Measurements from ENCODE around the gene FUT4. TPM values are rescaled to one million over a fixed set of nuclear protein-coding genes. Genes with fewer than 3 reads are reported as not detected.
"Not testable (repeated sequence)": the region's sequence is repeated elsewhere in the genome, so short reads cannot be mapped to it uniquely, and the experiment has no call there.

Gene FUT4
- total RNA-seq, 1 donor from 2014 or later: 1.4 TPM

DNA sequence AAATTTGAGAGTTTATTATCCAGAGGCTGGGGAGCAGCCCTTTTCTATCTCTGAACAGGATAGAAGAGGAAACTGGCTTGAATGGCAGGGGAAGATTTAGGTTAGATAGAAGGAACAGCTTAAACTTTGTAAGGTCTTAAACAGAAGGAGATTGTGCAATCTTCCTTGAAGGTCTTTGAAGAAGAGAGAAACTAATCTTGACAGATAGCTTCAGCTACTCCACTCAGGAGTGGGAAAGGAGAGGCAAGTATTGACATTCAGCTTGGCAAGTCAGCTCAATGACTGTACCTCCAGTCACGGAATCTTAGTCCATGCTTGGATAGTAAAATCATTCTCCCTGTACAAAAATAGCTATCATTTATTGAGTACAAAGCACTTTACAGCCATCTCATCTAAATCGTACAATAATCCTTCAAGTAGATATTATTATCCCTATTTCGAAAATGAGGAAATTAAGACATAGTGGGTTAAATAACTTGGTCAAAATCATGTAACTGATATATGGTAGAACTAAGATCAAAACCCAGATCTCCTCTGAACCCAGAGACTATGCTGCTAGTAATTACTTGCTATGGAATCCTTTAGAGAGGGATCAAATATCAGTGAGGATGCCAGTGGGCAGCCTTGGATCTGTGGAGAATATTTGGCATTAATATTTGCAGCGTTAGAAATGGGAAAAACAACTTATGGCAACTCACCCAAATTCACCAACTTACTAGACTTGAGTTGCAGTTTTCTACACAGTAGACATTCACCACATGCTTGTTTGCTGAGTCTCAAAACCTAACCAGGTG is 16.9 kb upstream of the FUT4 start:
- DNase-seq (no peak), ATAC-seq (no peak)
- intact Hi-C loops (cut with micrococcal nuclease): no loop called here

DNA sequence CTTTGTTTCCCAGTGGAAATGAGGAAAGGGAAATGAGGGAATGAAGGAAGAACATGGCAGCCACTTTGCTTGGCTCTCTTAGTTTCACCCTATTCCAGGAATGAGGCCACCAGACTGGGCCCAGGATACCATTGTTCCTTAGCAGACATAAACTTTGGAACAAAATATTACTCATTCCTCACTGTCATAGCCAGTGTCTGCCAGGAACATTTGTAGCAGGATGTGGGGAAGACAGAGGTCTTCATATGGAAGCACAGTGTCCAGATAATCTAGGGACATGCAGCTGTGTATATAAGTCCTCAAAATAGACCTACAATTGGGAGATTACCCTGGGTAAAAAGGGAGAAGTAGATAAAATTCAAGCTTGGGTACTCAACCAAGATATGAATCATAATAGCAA is 15.2 kb upstream of the FUT4 start:
- ATAC-seq: no peak
- DNase-seq: no peak
- intact Hi-C loops (cut with micrococcal nuclease): no loop called here

DNA sequence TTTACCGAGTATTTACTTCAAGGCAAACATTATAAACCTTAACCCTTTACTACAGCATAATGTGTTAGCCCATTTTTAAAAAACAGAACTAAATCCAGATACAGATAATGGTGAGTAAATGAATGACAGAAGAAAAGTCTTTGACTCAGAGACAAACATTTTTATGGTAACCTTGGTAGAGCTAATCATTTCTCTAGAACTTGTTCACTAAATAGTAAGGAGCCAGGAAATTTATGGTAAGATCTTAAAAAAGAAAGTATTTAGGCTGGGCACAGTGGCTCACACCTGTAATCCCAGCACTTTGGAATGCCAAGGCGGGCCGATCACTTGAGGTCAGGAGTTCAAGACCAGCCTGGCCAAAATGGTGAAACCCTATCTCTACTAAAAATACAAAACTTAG is 11.5 kb upstream of the FUT4 start:
- intact Hi-C loops (cut with micrococcal nuclease): no loop called here
- no peak for DNase-seq
- no peak for ATAC-seq

DNA sequence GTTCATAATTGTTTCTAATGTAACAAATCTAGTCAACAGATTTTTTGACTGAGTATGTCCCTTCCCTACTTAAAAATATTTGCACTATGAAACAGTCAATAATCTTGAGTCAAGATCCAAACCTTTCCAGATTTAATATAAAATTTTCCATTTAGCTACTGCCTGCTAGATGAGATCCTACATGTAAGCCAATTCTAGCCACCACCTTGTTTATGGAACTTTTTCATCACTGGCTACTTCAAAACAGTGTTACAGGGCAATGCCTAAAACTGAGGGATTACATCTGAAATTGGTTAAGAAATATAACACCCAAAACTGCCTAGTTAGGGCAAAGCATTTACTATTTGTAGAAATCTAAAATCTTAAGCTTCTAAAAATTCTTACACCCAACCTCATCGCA is 10.5 kb upstream of the FUT4 start:
- ATAC-seq (no peak), DNase-seq (no peak)
- intact Hi-C loops (cut with micrococcal nuclease): no loop called here

DNA sequence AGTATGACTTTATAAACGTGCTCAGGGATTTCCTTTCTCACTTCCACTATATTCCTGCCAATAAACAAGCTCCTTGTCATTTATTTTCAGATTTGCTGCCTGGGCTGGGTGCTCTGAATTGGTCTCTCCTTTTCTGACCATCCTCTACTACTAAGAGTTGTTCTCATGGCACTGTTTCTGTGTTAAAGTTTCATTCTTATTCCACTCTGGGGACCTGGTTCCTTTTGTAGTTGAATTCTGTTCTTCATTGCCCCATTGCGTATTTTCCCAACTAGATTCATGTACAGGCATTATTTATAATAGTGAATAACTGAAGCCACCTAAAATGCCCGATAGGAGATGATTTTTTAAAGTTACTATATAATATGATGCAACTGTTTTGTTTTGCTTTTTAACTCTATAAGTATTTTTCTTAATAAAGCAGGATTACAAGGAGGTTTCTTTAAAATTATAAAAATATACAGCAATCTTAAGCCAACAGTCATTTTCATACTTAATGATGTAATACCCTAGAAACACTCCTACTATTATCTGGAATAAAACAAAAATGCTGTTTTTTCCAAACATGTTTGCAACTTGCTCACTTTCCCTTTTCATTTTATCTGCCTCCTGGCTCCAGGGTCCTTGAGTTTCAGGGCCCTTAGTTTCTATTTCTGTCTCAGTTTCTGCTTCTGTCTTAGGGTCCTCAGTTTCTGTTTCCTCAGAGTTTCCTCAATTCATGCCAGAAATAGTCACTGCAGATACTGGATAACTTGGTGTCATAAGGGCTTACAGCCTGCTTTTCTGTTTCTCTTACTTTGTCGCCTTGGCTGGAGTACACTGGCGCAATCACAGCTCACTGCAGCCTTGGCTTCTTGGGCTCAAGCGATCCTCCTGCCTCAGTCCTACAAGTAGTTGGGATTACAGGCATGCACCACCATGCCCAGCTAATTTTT is 9.8 kb upstream of the FUT4 start:
- intact Hi-C loops (cut with micrococcal nuclease): no loop called here
- ATAC-seq: peak; percentile 76
- DNase-seq: peak; percentile 42

GRCh38 chr11:94536386-94536785 is 7.3 kb upstream of the FUT4 start:
- ATAC-seq (no peak), DNase-seq (no peak)
- intact Hi-C loops (cut with micrococcal nuclease): no loop called here

- intact Hi-C loops (cut with micrococcal nuclease): no loop called here
- ATAC-seq (no peak), DNase-seq (no peak)
Measured at GRCh38 chr11:94537031-94537600, 6.6 kb upstream of the FUT4 start.

DNA sequence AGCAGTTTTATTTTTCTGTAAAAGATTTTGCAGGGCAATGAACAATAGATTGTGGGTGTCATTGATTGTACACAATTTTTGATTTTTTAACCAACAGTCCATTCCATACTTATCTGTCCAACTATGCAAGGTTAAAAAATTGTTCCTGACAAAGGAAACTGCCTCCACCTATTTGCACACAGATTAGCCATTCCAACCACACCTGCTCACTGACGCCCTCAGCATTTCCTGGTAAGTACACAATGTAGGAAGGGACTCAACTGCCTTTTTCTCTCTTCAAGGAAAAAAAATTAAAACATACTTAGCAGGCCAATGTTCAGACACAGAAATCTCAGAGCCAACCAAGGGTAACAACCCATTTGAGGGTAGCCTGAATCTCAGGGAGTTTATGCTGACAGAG is 4.3 kb upstream of the FUT4 start:
- no peak for ATAC-seq
- no peak for DNase-seq
- intact Hi-C loops (cut with micrococcal nuclease): no loop called here

DNA sequence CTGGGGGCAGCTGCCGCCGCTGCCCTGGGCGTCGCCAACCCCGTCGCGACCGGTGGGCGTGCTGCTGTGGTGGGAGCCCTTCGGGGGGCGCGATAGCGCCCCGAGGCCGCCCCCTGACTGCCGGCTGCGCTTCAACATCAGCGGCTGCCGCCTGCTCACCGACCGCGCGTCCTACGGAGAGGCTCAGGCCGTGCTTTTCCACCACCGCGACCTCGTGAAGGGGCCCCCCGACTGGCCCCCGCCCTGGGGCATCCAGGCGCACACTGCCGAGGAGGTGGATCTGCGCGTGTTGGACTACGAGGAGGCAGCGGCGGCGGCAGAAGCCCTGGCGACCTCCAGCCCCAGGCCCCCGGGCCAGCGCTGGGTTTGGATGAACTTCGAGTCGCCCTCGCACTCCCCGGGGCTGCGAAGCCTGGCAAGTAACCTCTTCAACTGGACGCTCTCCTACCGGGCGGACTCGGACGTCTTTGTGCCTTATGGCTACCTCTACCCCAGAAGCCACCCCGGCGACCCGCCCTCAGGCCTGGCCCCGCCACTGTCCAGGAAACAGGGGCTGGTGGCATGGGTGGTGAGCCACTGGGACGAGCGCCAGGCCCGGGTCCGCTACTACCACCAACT is 1.0 kb downstream of the FUT4 start:
- ATAC-seq (no peak), DNase-seq (peak; percentile 44)
- intact Hi-C loops (cut with micrococcal nuclease): no loop called here

DNA sequence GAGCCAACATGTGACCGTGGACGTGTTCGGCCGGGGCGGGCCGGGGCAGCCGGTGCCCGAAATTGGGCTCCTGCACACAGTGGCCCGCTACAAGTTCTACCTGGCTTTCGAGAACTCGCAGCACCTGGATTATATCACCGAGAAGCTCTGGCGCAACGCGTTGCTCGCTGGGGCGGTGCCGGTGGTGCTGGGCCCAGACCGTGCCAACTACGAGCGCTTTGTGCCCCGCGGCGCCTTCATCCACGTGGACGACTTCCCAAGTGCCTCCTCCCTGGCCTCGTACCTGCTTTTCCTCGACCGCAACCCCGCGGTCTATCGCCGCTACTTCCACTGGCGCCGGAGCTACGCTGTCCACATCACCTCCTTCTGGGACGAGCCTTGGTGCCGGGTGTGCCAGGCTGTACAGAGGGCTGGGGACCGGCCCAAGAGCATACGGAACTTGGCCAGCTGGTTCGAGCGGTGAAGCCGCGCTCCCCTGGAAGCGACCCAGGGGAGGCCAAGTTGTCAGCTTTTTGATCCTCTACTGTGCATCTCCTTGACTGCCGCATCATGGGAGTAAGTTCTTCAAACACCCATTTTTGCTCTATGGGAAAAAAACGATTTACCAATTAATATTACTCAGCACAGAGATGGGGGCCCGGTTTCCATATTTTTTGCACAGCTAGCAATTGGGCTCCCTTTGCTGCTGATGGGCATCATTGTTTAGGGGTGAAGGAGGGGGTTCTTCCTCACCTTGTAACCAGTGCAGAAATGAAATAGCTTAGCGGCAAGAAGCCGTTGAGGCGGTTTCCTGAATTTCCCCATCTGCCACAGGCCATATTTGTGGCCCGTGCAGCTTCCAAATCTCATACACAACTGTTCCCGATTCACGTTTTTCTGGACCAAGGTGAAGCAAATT is 1.8 kb downstream of the FUT4 start:
- intact Hi-C loops (cut with micrococcal nuclease): no loop called here
- ATAC-seq: no peak
- DNase-seq: no peak

- intact Hi-C loops (cut with micrococcal nuclease): no loop called here
- no peak for DNase-seq
- no peak for ATAC-seq
Measured at GRCh38 chr11:94546162-94546470, 2.4 kb downstream of the FUT4 start.

GRCh38 chr11:94546886-94547285 is 3.2 kb downstream of the FUT4 start:
- no peak for ATAC-seq
- DNase-seq: no peak
- intact Hi-C loops (cut with micrococcal nuclease): no loop called here

- ATAC-seq (no peak), DNase-seq (no peak)
- intact Hi-C loops (cut with micrococcal nuclease): no loop called here
Measured at GRCh38 chr11:94549146-94549545, 5.4 kb downstream of the FUT4 start.

GRCh38 chr11:94550513-94550912 is 6.8 kb downstream of the FUT4 start:
- intact Hi-C loops (cut with micrococcal nuclease): no loop called here
- DNase-seq (no peak), ATAC-seq (no peak)

GRCh38 chr11:94553938-94554337 is 10.2 kb downstream of the FUT4 start:
- no peak for ATAC-seq
- intact Hi-C loops (cut with micrococcal nuclease): no loop called here
- DNase-seq: no peak

GRCh38 chr11:94555752-94556329 is 12.1 kb downstream of the FUT4 start:
- intact Hi-C loops (cut with micrococcal nuclease); ATAC-seq; DNase-seq: not testable (repeated sequence)

DNA sequence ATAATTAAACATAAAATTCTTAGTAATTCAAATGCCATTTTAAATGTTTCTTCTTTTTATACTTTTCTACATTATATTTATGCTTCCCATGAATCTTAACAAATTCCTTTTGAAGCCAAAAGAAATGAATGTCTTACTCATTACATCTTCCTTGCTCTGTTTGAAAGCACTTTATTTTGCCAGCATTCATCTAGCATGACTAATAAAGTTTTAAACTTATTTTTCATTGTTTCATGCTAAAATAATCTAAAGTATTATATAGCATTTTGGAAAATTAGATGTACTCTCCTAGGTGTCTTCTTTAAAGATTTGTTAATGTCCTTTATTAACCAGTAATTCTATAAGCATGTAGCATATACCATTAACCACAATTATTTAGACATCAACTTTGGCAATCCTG is 13.7 kb downstream of the FUT4 start:
- DNase-seq (no peak), ATAC-seq (no peak)
- intact Hi-C loops (cut with micrococcal nuclease): no loop called here

- intact Hi-C loops (cut with micrococcal nuclease): no loop called here
Measured at GRCh38 chr11:94557992-94558391, 14.3 kb downstream of the FUT4 start.

GRCh38 chr11:94558468-94558867 is 14.7 kb downstream of the FUT4 start:
- ATAC-seq (no peak), DNase-seq (no peak)
- intact Hi-C loops (cut with micrococcal nuclease): no loop called here

More at GRCh38 chr11:94557992-94558391, 14.3 kb downstream of the FUT4 start:
- ATAC-seq: no peak
- no peak for DNase-seq
